HG03108 (cell line): ENCODE measurements around the gene ZNF423.

Experiments
- ATAC-seq: cut with Tn5 transposase; IDR thresholded peaks from one replicate; pipeline ENCODE4 v1.9.1; 2021; ENCODE audit warnings: moderate library complexity; ENCODE audit not compliant: unreplicated experiment

The ZNF423 gene

DNA sequence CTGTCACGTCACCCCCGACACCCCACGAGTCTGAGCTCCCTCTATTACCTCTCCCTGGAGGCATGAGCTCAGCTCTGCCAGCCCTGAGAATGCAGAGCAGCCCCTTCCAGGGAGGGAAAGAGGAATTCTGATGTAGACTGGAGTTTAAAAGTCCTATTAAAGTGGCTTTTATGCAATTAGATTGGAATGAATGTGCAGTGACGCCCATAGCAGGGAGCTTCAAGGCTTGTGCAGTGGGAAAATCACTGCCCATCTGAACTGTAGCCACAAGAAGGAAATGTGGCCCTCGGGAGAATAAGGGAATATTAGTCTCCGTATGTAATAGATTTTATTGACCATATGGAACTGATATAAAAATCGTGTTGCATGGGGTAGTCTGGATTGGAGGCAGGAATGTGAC, 66.9 kb downstream of the ZNF423 start:
- ATAC-seq: no peak

DNA sequence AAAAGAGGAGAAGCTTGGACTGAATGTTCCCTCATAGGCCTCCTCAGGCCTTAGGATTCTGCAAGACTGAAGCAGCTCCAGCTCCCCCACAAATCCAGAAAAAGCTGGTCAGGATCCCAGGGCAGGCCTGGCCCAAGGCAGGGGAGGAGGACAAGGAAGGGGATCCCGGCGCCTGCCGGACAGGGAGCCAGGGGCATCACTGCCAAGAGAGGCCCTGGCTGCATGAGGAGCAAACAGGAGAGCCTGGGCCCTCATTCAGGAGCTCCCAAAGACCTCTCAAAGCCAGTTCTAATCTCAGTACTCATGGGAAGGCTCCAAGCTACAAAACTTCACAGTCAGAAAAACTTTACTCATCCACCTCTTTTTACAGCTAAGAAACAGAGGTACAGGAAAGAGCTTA, 67.3 kb downstream of the ZNF423 start:
- ATAC-seq: no peak

DNA sequence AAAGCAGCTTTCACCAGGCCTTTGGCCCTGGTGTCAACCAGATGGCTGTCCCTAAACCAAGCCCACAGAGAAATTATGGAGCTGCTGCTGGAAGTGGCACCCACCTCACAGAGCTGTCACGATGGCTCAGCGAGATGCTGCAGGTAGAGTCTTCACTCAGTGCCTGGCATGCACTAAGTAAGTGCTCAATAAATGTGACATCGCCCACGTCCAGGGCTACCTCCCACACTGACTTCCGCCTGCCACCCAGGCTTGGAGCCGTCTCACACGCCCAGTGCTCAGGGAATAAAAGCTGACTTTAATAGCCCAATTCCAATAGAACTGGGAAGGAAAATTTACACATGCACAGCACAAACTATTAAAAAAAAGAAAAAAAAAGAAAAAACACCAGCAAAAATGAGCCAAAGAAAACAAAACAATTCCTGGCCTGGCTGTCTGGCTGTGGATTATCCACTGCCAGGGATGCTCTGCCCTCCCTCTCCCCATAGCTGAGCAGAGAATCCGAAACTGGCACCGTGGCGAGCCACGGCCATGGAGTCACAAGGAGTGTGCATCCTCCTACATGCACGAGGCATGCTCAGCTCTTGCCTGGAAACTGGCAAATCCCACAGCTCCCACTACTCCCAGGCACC, 68.9 kb downstream of the ZNF423 start:
- ATAC-seq: no peak

DNA sequence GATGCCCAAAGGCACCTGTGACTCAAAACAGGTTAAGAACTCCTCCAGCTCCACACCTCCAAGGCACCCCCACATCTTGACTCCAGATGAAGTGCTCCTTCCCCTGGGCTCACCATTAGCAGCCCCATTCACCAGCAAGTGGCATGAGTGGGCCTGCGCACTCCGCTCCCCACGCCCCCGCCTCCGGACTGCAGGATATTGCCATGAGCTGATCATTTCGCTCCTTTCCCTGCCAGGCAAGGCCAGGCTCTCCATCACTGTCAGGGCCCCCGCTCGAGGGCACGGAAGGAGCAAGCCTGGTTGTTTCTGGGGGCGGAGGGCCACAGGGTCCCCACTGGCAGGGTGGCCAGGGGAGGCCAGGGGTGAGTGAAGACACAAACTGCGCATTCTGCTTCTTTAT, 69.9 kb downstream of the ZNF423 start:
- no peak for ATAC-seq

DNA sequence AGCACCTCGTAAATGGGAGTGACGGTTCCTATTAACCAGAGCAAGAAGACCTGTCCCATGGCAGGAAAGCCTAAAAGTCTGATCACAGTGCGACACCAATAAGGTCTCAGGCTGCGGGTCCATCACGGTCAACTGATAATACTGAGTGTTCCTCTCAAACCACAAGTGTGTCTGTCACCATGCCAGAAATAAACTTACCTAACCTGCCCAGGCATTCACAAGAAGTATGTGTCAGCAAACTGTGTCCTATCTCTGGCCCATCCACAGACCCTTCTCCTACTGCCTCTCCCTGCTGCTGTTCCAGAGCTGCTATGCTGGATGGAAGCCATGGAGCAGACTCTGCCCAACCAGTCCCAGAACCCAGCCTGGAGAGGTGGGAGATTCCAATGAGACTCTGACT, 73.5 kb downstream of the ZNF423 start:
- ATAC-seq: no peak

DNA sequence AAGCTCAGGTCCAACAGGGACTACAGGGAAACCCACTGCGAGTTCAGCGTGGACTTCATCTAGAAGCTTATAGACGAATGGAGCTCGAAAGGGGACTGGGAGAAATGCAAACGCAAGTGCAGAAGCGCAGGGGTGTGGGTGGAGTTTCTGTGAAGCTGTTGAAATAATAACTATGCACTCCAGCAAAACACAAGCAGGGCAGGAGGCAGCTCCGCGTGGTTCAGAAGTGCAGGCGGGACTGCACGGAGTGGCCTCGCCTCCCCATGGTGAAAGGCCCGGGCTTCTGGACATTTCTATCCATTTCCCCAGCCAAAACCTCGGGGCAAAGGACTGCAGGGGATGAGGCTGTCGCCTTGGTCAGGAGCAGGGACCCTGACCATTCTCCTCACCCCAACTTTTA, 74.5 kb downstream of the ZNF423 start:
- ATAC-seq: no peak

DNA sequence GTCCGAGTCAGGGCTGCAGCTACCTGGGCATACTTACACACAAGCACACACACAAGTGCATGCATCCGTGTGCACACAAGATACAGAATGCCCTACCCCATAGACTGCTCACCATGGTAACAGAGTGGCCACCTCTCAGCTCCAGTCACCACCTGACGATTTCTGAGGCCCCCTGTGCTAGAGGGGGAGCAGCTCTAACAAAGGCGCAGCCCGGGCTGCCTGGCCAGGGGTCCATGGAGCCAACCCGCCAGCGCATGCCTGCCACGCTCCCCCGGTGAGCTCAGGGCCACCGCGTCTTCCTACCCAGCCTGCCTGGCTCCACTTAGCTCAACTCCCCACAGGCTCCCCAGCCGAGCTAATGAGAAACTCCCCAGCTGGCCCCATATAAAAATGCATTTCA, 75.5 kb downstream of the ZNF423 start:
- no peak for ATAC-seq

DNA sequence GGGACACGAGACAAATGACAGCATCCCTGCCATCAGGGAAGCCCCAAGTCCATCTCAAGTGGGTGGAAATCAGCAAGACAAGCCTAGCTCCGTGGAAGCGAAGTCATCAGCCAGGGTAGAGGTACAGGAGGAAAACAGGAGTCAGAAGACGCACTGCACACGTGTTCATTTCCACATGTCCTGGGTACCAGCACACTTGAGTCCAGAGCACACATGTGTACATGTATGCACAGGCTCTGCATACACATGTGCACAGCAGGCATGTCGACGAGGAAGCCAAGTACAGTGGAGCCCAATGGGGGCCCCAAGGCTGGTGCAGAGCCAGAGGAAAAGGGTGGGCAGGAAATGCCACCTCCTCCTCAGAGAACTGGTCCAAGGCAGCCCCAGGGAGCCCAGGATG, 75.9 kb downstream of the ZNF423 start:
- no peak for ATAC-seq

DNA sequence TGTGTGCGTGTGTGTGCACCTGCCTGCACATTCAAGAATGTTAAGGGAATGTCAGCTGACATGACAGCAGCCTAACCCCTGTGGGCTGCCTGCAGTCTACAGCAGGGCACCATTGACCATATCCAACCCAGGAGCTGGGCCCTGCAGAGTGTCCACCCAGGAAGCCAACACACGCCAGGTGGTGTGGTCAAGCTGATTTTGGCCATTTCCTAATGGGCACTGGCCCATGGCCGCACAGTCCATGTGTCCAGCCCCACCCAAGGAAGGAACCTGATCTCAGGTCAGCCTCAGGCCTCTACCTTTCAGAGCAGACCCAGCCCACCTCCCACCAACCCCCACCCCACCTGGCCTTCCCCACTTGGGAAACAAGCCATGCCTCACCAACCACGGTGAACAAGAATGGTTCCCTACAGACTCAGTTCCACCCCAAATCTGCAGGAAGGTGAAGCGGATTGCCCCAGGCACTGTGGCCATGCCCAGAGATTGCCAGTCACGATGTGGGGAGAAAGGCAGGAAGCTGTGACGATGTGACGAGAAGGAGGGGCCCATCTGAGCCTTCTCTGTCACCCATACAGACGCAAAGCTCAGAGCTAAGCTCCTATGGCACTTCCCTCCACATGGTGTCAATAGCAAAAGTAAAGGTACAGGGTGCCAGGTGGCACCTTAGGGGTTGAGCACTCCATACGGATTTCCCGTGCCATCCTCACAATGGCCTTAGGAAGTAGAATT, 77.5 kb downstream of the ZNF423 start:
- ATAC-seq: no peak

DNA sequence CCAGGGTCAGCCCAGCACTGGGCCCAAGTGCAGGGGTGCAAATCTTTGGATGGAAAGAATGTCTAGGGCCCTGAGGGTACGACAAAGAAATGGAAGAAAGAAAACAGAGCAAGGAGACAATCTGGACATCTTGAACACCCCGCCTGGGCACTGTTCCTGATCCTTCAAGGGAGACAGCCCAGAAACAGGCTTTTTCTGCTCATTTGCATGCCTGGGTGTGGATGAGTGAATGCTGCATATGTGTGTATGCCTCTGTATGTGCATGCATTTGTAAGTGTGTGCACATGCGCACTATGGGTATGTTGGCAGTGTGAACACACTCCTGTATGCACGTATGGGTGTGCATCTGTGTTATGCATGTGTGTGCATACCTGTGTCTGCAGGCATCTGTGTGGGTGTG, 79.2 kb downstream of the ZNF423 start:
- ATAC-seq: no peak

DNA sequence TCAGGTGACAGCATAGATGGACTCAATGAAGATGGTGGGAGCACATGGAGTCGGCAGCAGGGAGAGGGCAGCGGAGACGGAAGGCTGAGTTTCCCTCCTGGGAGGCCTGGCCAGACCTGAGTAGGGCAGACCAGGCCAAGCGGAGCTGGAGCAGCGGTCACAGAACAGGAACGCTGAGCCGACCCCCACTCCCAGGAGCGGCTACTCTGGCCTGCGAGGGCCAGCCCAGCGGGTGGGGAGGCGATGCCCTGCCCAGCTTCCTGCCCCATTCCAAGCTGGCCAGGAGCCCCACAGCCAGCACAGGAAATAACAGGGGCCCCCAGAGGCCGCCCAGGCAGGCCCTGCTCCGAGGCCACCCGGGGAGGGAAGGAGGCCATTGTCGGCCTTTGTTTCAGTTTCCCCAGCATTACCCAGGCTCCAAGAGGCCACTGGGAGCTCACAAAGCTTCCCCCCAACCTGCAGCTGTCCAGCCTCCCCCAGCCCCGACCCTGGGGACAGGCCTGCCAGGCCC, 79.8 kb downstream of the ZNF423 start:
- no peak for ATAC-seq

DNA sequence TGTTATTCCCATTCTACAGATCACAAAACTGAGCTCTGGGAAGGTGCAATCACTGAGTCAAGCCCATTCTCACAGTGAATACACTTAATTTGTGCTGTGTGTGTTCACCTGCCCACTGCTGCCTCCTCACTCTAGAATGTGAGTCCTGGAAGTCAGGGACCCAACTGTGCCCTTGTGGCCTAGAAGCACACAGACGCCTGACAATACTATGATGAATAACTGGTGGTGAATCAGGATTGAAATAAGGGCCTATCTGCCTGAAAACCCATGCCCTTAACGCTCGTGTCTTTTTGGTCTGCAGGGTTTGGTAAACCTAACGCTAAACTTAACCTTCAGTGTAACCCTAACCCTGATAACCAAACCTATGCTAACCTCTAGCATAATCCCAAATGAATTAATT, 80.3 kb downstream of the ZNF423 start:
- ATAC-seq: no peak

DNA sequence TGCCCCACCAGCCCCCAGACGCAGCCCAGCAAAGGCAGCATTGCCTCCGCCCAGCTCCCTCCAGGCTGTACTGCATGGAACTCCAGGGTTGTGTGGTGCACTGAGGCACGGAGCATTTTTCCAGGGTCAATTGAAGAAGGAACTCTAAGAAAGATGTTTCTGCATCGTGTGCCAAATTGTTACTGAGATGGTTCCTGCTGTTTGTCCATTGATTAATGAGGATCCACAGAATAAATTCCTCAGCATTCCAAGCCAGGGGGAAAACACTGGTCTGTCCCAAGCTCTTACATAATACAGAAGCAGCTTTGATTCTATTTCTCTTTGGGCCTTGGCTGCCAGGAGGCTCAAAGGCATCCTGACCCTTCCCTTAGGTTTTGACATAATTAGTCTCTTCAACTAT, 80.9 kb downstream of the ZNF423 start:
- ATAC-seq: no peak

DNA sequence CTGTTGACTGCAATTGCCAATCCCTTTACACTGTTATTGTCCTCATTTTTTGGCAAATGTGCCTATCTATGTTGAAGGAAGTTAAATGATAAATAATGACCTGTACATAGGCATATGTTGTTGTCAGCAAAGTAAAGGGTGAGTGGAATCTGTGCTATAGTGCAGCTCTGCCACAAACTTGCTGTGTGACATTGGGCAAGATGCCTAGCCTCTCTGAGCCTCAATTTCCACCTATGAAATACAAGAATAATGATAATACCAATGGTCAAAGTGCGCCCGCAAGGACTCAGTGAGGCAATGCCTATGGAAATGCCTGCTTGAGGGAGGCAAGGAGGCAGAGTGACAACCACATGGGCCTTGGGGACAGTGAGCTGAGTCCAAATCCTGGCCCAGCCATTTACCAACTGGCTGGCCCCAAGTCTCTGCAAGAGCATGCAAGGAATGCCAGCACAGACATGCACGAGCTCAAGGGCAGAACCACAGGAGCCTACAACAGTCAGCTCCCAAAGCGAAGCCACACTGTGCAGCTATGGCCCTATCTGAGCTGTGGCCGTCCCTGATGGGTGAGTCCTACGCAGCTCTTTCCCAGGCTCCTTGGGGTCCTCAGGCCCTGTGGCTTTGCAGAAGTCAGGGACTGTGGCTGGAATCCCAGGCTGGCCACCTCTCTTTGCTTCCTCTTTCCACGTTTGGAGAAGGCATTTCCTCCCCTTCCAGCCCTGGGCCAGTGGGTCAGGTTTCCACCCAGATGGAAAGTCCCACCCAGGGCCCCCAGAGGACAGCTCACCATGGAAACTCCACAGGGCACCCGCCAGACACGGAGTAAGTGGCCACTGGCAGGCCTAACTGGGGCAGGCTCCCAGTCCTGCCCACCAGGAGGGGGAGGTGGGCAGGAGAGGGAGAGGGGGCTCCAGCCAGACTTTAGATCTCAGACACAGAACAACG, 82.1 kb downstream of the ZNF423 start:
- no peak for ATAC-seq

DNA sequence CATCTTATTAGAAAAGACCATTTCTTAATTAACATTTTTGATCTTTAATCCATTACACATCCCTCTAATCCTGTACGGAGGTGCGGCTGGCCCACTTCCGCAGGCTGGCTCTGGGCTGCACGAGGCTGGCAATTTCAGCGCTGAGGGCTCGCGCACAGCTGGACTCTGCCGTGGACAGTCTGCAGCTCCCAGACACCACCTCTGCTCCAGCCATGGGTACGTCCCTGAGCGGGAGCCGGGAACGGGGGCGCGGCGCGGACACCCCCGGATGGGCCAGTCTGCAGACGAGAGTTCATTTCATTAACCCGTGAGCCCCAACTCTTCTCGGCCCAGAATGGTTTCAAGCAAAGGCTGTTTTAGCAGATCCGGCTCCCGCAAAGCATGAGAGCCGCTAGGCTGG, 87.9 kb downstream of the ZNF423 start:
- ATAC-seq: no peak

DNA sequence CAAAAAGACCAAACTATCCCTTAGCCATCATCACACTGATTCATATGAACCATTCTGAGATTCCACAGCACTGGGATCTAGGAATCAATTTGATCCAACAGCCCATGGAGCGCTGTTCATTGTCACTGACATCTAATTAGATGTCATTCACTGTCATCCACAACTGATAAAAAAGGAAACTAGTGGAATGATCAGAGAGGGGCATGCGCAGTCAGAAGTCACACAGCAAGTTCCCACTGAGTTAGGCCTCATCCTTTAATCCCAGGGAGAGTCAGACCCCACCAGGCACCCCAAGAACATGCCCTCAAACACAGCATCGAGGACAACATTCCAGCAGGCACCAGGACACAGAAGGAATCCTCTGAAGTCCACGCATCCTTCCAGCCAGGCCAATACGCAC, 88.5 kb downstream of the ZNF423 start:
- ATAC-seq: no peak

DNA sequence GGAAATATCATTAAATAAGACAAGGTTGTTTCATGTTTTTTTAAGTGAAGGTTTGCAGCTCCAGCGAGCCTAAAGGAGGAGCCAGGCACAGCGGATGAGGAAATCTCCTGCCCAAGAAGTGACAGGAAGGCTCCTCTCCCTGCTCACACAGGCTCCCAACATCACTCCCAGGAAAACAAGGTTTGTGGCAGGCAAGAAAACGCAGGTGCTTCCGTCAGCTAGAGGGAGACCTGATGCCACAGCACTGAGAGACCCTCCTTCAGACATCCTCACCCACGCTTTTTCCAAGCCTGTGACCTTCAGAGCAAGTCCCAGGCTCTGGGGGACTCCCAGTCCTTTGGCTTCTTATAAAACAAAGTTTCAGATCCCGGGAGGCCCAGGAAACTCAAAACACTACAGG, 89.7 kb downstream of the ZNF423 start:
- ATAC-seq: no peak

DNA sequence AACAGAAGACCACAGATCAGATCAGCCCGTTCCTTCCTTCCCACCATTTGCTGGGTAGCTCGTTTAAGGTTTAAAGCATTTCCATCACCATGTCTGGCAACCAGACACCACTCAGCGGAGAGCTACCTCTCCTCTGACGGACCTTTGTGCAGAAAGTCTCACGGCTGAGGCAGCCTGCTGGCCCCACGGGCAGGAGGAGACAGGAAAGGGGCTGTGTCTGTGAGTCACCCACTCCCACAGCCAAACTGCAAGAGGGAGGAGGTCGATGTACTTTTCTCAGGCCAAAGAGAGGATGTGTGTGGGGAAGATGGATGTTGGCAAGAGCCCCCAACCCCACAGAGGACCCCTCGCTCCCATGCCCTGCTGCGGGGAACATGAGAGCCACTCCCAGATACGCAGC, 92.1 kb downstream of the ZNF423 start:
- ATAC-seq: no peak

DNA sequence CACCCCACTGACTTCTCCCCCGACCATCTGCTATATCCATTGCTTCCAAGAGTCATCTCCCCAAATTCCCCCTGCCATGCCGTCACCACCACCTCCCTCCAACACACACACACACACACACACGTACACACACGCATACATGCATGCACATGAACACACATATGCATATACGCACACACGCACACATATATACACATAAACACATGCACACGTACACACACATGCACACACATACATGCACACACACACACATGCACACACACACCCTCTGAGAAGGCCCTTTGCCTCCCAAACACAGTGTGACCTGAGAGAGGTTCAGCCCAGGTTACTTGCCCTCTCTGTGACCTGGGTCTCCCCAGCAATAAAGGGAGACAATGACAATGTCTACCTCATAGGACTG, 95.1 kb downstream of the ZNF423 start:
- no peak for ATAC-seq

DNA sequence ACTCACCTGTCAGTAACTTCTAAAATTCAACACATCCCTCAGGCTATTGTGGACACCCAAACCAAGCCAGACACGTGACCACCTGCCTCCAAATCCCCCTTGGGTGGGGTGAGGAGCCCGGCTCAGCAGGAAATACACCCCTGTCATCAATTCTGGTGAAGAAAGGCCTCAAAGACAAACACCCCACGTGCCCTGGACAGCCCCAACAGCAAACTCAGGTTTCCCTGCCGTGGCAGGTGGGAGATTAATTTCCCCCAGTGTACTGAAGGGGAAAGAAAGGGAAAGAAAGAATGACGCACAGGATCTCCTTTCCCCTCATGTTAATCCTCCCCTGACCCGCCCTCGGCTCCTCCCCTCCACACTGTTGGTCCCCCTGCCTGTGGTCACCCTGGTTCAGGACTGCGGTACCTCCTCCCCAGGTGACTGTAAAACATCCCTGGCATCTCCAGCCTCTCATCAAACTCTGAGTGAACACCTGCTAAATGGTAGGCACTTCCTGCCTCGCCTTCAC, 98.3 kb downstream of the ZNF423 start:
- no peak for ATAC-seq

DNA sequence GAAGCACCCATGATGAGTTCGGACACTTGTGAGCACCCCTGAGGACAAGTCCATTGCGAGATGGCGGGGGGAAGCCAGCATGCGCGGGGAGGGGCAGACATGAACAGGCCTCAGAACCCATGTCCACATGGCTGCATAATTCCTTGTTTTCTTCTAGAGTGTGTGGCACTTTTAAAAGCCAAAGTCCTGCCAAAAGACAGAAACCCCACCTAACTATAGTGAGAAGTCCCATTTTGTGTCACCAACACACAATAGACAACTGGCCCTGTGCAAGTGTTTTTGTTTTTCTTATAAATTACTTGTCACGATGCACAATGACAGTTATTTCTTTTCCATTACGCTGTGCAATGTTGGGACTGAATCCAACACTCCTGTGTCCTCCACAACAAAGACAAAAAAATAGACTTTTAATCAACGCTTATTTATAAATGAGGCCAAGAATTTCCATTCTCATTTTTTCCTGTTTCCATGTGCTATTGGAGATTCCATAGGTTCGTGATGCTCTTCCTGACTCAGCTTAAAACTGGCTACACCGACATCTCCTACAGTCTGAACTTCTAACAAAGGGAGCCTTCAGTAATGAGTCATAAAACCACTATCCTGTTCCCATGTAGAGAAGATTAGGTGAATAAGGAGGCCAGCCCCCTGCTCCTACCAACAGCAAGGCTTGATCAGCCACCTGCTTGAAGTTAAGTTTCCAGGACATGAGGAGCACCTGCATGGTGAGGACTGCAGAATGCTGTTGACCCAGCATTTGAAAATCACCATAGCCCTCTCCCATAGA, 98.9 kb downstream of the ZNF423 start:
- no peak for ATAC-seq
